Gastroesophageal sphincter (tissue), 4 donors: ENCODE data around the gene IFITM5. TPM values are rescaled to one million over a fixed set of nuclear protein-coding genes. Genes with fewer than 3 reads are reported as not detected.
"Not testable (repeated sequence)": the region's sequence is repeated elsewhere in the genome, so short reads cannot be mapped to it uniquely, and the experiment has no call there.

Source experiments
- ATAC-seq: fragments of 150-250 bp; one replicate; pipeline ENCODE4 v1.9.1; 2016; ENCODE audit warnings: mild to moderate bottlenecking, moderate library complexity
- H3K27ac ChIP-seq, 4 donors: fragments of 200-600 bp; sonication (generic) in 3 of 4; 1 replicate in 3 of 4; 2 replicates in 1 of 4; pipeline ENCODE4 v1.5.1; 2016 to 2019
- H3K27me3 ChIP-seq: fragments of 200-600 bp; sonication (generic); one replicate; pipeline ENCODE4 v1.5.1; 2019
- H3K36me3 ChIP-seq, 2 donors: fragments of 200-600 bp; sonication (generic); one replicate each; pipeline ENCODE4 v1.5.1; 2019; ENCODE audit warnings: control low read depth in 1 of 2
- H3K4me1 ChIP-seq, 3 donors: fragments of 200-600 bp; sonication (generic); 1 replicate in 2 of 3; 2 replicates in 1 of 3; pipeline ENCODE4 v1.5.1; 2016 to 2019; ENCODE audit warnings: control low read depth in 2 of 3
- H3K4me3 ChIP-seq, 2 donors: fragments of 200-600 bp; sonication (generic); one replicate each; pipeline ENCODE4 v1.5.1; 2019; ENCODE audit warnings: mild to moderate bottlenecking in 1 of 2, moderate library complexity in 1 of 2
- H3K9me3 ChIP-seq, 3 donors: fragments of 200-600 bp; sonication (generic); one replicate each; pipeline ENCODE4 v1.5.1; 2017 to 2019; ENCODE audit warnings: control low read depth in 2 of 3
- CTCF ChIP-seq, 4 experiments: fragments of 200-600 bp in 2 of 4; fragments of 450-650 bp in 2 of 4; sonication (generic) in 1 of 4; IDR thresholded peaks; one replicate each; pipeline ENCODE4 v1.5.1; 2017 to 2019; ENCODE audit warnings: antibody characterized with exemption in 4 of 4, mild to moderate bottlenecking in 2 of 4, moderate library complexity in 2 of 4
- EP300 ChIP-seq: sonication (generic); formaldehyde crosslinking; IDR thresholded peaks from one replicate; pipeline ENCODE4 v1.6.1; 2017; ENCODE audit warnings: antibody characterized with exemption, mild to moderate bottlenecking
- POLR2A ChIP-seq, 2 donors: fragments of 450-650 bp; IDR thresholded peaks; one replicate each; pipeline ENCODE4 v1.6.1; 2017; ENCODE audit warnings: antibody characterized with exemption in 2 of 2, mild to moderate bottlenecking in 2 of 2, moderate library complexity in 1 of 2
- POLR2AphosphoS5 ChIP-seq: sonication (generic); formaldehyde crosslinking; IDR thresholded peaks from one replicate; pipeline ENCODE4 v1.6.1; 2017; ENCODE audit warnings: antibody characterized with exemption
- WGBS, 2 donors: methylation state at CpG; one replicate each; pipeline ENCODE4 v1.1.5; 2018; ENCODE audit warnings: low coverage in 1 of 2; 5-methylcytosine and 5-hydroxymethylcytosine counted together
- total RNA-seq, 4 donors: library from RNA; depleted of rRNA; stranded (reverse); fragments of >200 nt; gene quantifications; one replicate each; pipeline ENCODE4 v1.1.0, GENCODE V29; 2016

The IFITM5 gene
- total RNA-seq, 4 donors from 2014 or later = not detected

- H3K9me3 ChIP-seq = no peaks in the 10 kb centered on the region
- H3K4me3 ChIP-seq = peak overlapping the region in 1 of 2 donors; percentile 24
- ATAC-seq = no peak
- peaks cover 12 to 53% (median 31%) of the 10 kb centered on the region in 3 donors for H3K4me1 ChIP-seq
- no peaks in the 10 kb centered on the region for H3K36me3 ChIP-seq
- TF ChIP-seq POLR2A (IDR thresholded peaks at IDR 0.05) (no peak), POLR2AphosphoS5 (no peak), EP300 (no peak), CTCF (IDR thresholded peaks at IDR 0.05) (no peak)
- peak overlapping the region in 3 of 4 donors; percentile 85 to 88 (median 85) for H3K27ac ChIP-seq
- no peaks in the 10 kb centered on the region for H3K27me3 ChIP-seq
- WGBS, 2 donors = 90 to 100% methylated on average over 3 of the region's 3 CpGs
Measured at GRCh38 chr11:327581-327923, 28.2 kb upstream of the IFITM5 start.

- TF ChIP-seq EP300 (no peak), POLR2AphosphoS5 (peak; percentile 12)
- 40 to 60% methylated on average over 1 of the region's 19 CpGs for WGBS, 2 donors
- Histone ChIP-seq H3K36me3 (no peaks in the 10 kb centered on the region), H3K4me1 (peaks cover 12 to 56% (median 31%) of the 10 kb centered on the region in 3 donors), H3K27me3 (no peaks in the 10 kb centered on the region), H3K27ac (peak overlapping the region; percentile 39 to 88 (median 85)), H3K9me3 (no peaks in the 10 kb centered on the region), H3K4me3 (peak overlapping the region in 1 of 2 donors; percentile 24)
- ATAC-seq = peak; percentile 84
Measured at GRCh38 chr11:326842-327580, 27.7 kb upstream of the IFITM5 start.

- Histone ChIP-seq H3K27me3 (no peaks in the 10 kb centered on the region), H3K4me1 (peaks cover 12 to 56% (median 31%) of the 10 kb centered on the region in 3 donors), H3K27ac (peak overlapping the region; percentile 39 to 88 (median 85)), H3K9me3 (no peaks in the 10 kb centered on the region), H3K4me3 (no peak overlapping the region), H3K36me3 (no peaks in the 10 kb centered on the region)
- WGBS, 2 donors = no CpG with 5 or more reads among the region's 6 CpGs
- no peak for ATAC-seq
- TF ChIP-seq POLR2AphosphoS5 (no peak), CTCF (IDR thresholded peaks at IDR 0.05) (no peak), EP300 (no peak), POLR2A (IDR thresholded peaks at IDR 0.05) (no peak)
Measured at GRCh38 chr11:326592-326841, 27.2 kb upstream of the IFITM5 start.

GRCh38 chr11:325796-326591 is 26.7 kb upstream of the IFITM5 start:
- ATAC-seq = no peak
- Histone ChIP-seq H3K27me3 (no peaks in the 10 kb centered on the region), H3K4me3 (no peak overlapping the region), H3K36me3 (no peaks in the 10 kb centered on the region), H3K9me3 (no peaks in the 10 kb centered on the region), H3K27ac (peak overlapping the region; percentile 39 to 88 (median 85)), H3K4me1 (peaks cover 12 to 56% (median 31%) of the 10 kb centered on the region in 3 donors)
- no peak for TF ChIP-seq POLR2A (IDR thresholded peaks at IDR 0.05)
- no peak for TF ChIP-seq POLR2AphosphoS5
- TF ChIP-seq CTCF (IDR thresholded peaks at IDR 0.05) = no peak
- 72 to 79% methylated on average over 12 to 30 of the region's 30 CpGs for whole genome bisulfite sequencing, 2 donors

- 33 to 39% methylated on average over 14 to 18 of the region's 34 CpGs for WGBS, 2 donors
- Histone ChIP-seq H3K27ac (peak overlapping the region; percentile 85 to 88 (median 86)), H3K4me1 (peaks cover 12 to 56% (median 31%) of the 10 kb centered on the region in 3 donors)
- not testable (repeated sequence) for ATAC-seq, H3K9me3 ChIP-seq, H3K4me3 ChIP-seq, H3K27me3 ChIP-seq, H3K36me3 ChIP-seq
- TF ChIP-seq POLR2AphosphoS5 = peak; percentile 33
Measured at GRCh38 chr11:324593-325517, 25.5 kb upstream of the IFITM5 start.
